Measurements from ENCODE around the gene CDKN2AIPNL. TPM values are rescaled to one million over a fixed set of nuclear protein-coding genes. Genes with fewer than 3 reads are reported as not detected.

The CDKN2AIPNL gene
- total RNA-seq, 2 experiments from 2014 or later, result 24.1 to 27.6 TPM

DNA sequence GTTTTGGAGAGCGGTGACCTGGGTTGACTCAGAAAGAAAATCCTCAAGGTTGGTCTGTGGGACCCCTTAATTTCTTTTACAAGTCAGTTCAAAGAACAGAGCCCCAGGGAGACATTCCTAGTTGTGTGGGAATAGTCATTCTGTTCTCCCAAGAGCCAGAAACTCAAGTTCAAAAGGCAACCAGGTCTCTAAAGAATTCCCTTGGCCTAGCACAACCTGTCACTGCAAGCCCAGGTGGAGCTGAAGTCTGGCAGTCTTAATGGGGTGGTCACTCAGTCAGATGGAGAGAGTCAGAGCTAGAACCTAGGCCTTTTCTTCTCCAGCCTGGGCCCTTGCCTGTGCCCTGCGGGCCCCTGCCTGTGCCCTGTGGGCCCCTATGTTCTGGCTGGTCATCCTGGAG, 37.5 kb upstream of the CDKN2AIPNL start:
- Mint-ChIP-seq H3K27ac (no peak overlapping the region), H3K4me3 (no peak overlapping the region), H3K4me1 (no peaks in the 10 kb centered on the region), H3K9me3 (no peaks in the 10 kb centered on the region), H3K27me3 (no peaks in the 10 kb centered on the region), H3K36me3 (ENCODE audit: low read depth) (no peaks in the 10 kb centered on the region)
- ChIA-PET POLR2A (no interaction called here), CTCF (interaction anchor here (0.5 to 1.7 kb wide), 3 partner anchors 63 to 138 kb away, joined by 3 read pairs; no protein-coding TSS in a partner anchor)
- DNase-seq, result no peak

DNA sequence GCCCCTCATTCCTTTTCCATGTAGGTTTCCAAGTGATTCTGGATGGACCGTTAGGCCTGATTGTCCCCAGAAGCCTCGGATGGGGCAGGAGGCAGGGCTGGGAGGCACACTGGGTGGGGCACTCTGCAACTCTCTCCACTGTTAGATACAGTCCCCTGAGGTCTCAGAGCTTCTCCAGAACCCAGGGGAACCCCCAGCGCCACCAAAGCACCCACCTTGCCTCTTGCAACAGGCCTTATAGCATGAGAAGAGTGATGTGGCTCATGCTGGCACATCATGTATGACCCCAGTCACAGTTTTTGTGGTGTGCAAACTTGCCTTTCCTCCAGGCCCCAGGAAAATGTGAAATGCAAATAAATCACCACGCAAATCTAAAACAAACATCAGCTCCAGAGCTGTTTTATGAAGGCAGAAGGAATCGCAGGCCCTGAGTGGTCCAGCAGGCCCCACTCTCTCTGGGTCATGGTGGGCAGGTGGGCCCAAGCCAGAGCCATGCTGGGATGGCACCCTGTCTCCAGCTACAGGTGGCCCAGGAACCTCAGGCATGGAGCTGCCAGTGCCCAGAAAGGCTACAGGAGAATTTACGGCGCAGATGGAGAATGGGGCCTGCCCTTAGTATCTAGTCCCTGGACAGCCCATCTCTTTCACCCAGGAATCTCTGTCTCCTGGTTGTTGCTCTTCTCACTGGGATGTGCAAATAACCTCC, 36.3 kb upstream of the CDKN2AIPNL start:
- no peaks in the 10 kb centered on the region for H3K36me3 Mint-ChIP-seq (ENCODE audit: low read depth)
- no peak overlapping the region for H3K4me3 Mint-ChIP-seq
- DNase-seq, result no peak
- H3K27ac Mint-ChIP-seq, result no peak overlapping the region
- CTCF ChIA-PET, result interaction anchor here (0.5 to 1.7 kb wide), 4 partner anchors 20 to 228 kb away, joined by 3 to 4 read pairs (median 3); no protein-coding TSS in a partner anchor
- H3K4me1 Mint-ChIP-seq, result no peaks in the 10 kb centered on the region
- no peaks in the 10 kb centered on the region for H3K9me3 Mint-ChIP-seq
- POLR2A ChIA-PET, result no interaction called here
- no peaks in the 10 kb centered on the region for H3K27me3 Mint-ChIP-seq

GRCh38 chr5:134446938-134447337, 35.3 kb upstream of the CDKN2AIPNL start:
- Mint-ChIP-seq H3K36me3 (ENCODE audit: low read depth) (no peaks in the 10 kb centered on the region), H3K27ac (no peak overlapping the region), H3K27me3 (no peaks in the 10 kb centered on the region), H3K4me1 (no peaks in the 10 kb centered on the region), H3K9me3 (no peaks in the 10 kb centered on the region), H3K4me3 (no peak overlapping the region)
- ChIA-PET CTCF (no interaction called here), POLR2A (interaction anchor here (0.6 to 0.7 kb wide), 2 partner anchors 10 to 64 kb away, joined by 3 read pairs; no protein-coding TSS in a partner anchor)
- no peak for DNase-seq

DNA sequence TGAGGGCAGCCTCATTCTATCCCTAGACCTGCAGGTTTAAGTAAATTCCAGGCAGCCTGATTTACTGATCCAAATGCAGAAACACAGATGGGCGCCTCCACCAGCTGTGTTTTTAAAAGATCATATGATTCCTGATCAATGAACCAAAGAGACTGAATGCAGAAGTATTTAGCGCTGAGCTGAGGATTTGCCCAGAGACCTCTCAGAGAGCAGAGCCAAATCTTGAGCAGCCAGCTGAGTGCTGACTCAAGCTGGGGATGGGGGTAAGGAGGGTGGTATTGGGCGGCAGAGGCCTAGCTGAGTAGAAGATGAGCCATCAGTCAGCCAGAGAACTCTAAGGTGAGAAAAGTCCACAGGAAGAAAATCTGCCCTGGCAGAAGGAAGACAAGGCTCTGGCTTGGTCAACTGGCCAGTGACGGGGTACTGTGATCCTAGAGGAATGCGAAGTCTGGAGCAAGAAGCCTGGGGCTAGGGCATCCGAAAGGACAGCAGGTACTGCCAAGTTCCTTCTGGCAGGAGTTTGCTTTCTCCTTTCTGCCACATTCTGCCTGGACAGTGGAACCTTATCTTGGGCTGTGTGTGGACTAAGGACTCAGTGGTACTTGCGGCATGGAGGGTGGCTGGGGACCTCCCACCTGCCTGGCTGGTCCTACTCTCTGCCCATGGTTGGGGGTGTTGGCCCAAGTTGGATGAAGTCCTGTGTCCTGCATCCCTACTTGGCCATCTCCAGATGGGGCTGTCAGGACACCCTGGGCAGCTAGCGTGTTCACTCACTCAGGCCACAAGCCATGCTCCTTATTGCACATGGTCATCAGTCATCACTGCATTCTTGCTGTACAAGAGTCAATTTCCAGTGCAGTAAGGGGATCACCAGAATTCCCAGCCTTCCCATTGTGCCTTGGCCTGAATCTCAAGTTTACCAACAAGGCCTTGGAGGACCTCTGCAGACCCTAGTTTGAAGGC, 34.5 kb upstream of the CDKN2AIPNL start:
- Mint-ChIP-seq H3K4me3 (no peak overlapping the region), H3K4me1 (no peaks in the 10 kb centered on the region), H3K27ac (no peak overlapping the region), H3K36me3 (ENCODE audit: low read depth) (no peaks in the 10 kb centered on the region), H3K27me3 (no peaks in the 10 kb centered on the region), H3K9me3 (no peaks in the 10 kb centered on the region)
- POLR2A ChIA-PET, result interaction anchor here (0.7 kb wide), 1 partner anchor 57 kb away, joined by 4 read pairs; no protein-coding TSS in a partner anchor
- CTCF ChIA-PET, result interaction anchor here (0.6 to 1.9 kb wide), 4 partner anchors 15 to 88 kb away, joined by 3 to 6 read pairs (median 4); partner anchors contain the start of gene CDKN2AIPNL
- DNase-seq, result no peak

- H3K9me3 Mint-ChIP-seq, result no peaks in the 10 kb centered on the region
- H3K4me3 Mint-ChIP-seq, result no peak overlapping the region
- DNase-seq, result no peak
- H3K4me1 Mint-ChIP-seq, result no peaks in the 10 kb centered on the region
- H3K27me3 Mint-ChIP-seq, result no peaks in the 10 kb centered on the region
- H3K27ac Mint-ChIP-seq, result peak overlapping the region; percentile 9
- ChIA-PET POLR2A (interaction anchor here (0.7 kb wide), 1 partner anchor 58 kb away, joined by 4 read pairs; no protein-coding TSS in a partner anchor), CTCF (interaction anchor here (0.6 to 1.9 kb wide), 5 partner anchors 9 to 308 kb away, joined by 3 to 6 read pairs (median 3); partner anchors contain the start of gene CDKN2AIPNL)
- no peaks in the 10 kb centered on the region for H3K36me3 Mint-ChIP-seq (ENCODE audit: low read depth)
Observed at GRCh38 chr5:134444941-134445471, 33.3 kb upstream of the CDKN2AIPNL start.

DNA sequence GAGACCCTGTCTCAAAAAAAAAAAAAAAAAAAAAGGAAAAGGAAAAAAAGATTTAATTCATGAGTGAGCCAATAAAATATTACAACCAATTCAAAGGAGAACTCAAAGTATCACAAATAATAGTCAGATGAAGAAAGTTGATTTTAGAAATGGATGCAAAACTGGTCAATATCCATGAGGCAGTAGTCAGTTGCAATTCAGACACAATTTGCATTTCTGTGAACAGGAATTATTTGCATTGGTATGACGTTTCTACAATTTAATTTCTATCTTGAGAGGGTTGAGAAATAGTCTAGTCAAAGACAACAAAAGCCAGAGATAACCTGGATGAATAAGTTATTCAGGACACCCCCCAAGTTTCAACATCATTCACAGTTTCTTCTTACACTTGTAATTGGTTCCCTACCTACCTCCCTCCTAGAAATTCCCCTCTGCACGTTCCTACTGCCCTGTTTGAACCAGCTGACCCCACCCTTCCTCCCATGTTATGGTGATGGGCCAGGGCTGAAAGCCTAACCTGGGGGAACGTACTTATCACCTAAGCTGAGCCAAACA, 28.6 kb upstream of the CDKN2AIPNL start:
- Mint-ChIP-seq H3K27me3 (no peaks in the 10 kb centered on the region), H3K36me3 (ENCODE audit: low read depth) (no peaks in the 10 kb centered on the region), H3K9me3 (no peaks in the 10 kb centered on the region), H3K4me3 (no peak overlapping the region), H3K27ac (no peak overlapping the region), H3K4me1 (peaks cover 18% of the 10 kb centered on the region)
- no peak for DNase-seq
- ChIA-PET CTCF (interaction anchor here (0.6 to 0.8 kb wide), 2 partner anchors 37 to 128 kb away, joined by 3 to 5 read pairs; no protein-coding TSS in a partner anchor), POLR2A (no interaction called here)

GRCh38 chr5:134439210-134439654, 27.6 kb upstream of the CDKN2AIPNL start:
- H3K27ac Mint-ChIP-seq, result no peak overlapping the region
- DNase-seq, result no peak
- H3K9me3 Mint-ChIP-seq, result no peaks in the 10 kb centered on the region
- CTCF ChIA-PET, result interaction anchor here (0.6 kb wide), 1 partner anchor 127 kb away, joined by 3 read pairs; no protein-coding TSS in a partner anchor
- no peaks in the 10 kb centered on the region for H3K27me3 Mint-ChIP-seq
- POLR2A ChIA-PET, result no interaction called here
- peaks cover 18% of the 10 kb centered on the region for H3K4me1 Mint-ChIP-seq
- H3K4me3 Mint-ChIP-seq, result no peak overlapping the region
- no peaks in the 10 kb centered on the region for H3K36me3 Mint-ChIP-seq (ENCODE audit: low read depth)

- no peak overlapping the region for H3K27ac Mint-ChIP-seq
- ChIA-PET CTCF (interaction anchor here (0.6 kb wide), 1 partner anchor 1449 kb away, joined by 4 read pairs; no protein-coding TSS in a partner anchor), POLR2A (no interaction called here)
- H3K27me3 Mint-ChIP-seq, result no peaks in the 10 kb centered on the region
- H3K36me3 Mint-ChIP-seq (ENCODE audit: low read depth), result no peaks in the 10 kb centered on the region
- no peaks in the 10 kb centered on the region for H3K9me3 Mint-ChIP-seq
- H3K4me3 Mint-ChIP-seq, result no peak overlapping the region
- H3K4me1 Mint-ChIP-seq, result peaks cover 18% of the 10 kb centered on the region
- DNase-seq, result no peak
Observed at GRCh38 chr5:134438721-134439123, 27.0 kb upstream of the CDKN2AIPNL start.

- Mint-ChIP-seq H3K9me3 (no peaks in the 10 kb centered on the region), H3K27ac (no peak overlapping the region), H3K4me3 (no peak overlapping the region), H3K36me3 (ENCODE audit: low read depth) (no peaks in the 10 kb centered on the region), H3K4me1 (peaks cover 18% of the 10 kb centered on the region), H3K27me3 (no peaks in the 10 kb centered on the region)
- DNase-seq, result no peak
- CTCF ChIA-PET, result interaction anchor here (0.6 kb wide), 1 partner anchor 1449 kb away, joined by 4 read pairs; no protein-coding TSS in a partner anchor
- POLR2A ChIA-PET, result interaction anchor here (1.2 kb wide), 1 partner anchor 87 kb away, joined by 6 read pairs; no protein-coding TSS in a partner anchor
Observed at GRCh38 chr5:134437847-134438581, 26.3 kb upstream of the CDKN2AIPNL start.

DNA sequence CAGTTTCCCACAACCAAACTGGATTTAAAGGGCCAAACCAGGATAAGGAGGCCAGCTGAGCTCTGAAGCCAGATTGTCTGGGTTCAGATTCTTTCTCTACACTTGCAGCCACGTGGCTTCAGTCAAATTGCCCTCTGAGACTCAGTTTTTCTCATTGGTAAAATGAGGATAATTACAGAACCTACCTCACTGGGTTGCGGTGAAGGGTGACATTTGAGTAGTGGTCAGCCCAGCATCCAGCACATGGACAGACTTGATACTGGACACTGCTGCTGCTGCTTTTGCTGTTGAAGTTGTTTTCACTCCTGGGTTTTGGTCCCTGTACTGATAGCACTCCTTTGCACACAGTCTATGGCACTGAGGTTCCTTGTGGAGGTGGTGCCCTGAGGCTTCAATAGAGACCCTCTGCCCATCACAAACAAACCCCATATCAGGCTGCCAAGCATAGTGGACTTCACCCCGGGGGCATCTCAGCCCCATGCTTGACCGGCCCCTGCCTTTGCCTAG, 25.7 kb upstream of the CDKN2AIPNL start:
- no peak for DNase-seq
- Mint-ChIP-seq H3K4me1 (peaks cover 22% of the 10 kb centered on the region), H3K27me3 (no peaks in the 10 kb centered on the region), H3K9me3 (no peaks in the 10 kb centered on the region), H3K4me3 (no peak overlapping the region), H3K36me3 (ENCODE audit: low read depth) (no peaks in the 10 kb centered on the region), H3K27ac (peak overlapping the region; percentile 68)
- CTCF ChIA-PET, result interaction anchor here (0.7 to 1.3 kb wide), 3 partner anchors 19 to 90 kb away, joined by 3 to 5 read pairs (median 3); partner anchors contain the start of gene CDKN2AIPNL
- POLR2A ChIA-PET, result interaction anchor here (0.6 to 1.2 kb wide), 2 partner anchors 10 to 88 kb away, joined by 3 to 6 read pairs; no protein-coding TSS in a partner anchor

Data from activated CD4-positive, alpha-beta T cell treated with anti-CD3 and anti-CD28 coated beads, Interleukin-2, amount 10 ng/mL, durations not matched to agents 7 days and 5 days (primary cell).